Measurements from ENCODE around the gene IL3RA.
A peak's percentile ranks its signal among the peaks of the same experiment; 100 is the strongest.
"Not testable (repeated sequence)": the region's sequence is repeated elsewhere in the genome, so short reads cannot be mapped to it uniquely, and the experiment has no call there.

Gene IL3RA

GRCh38 chrX:1313788-1314187, 22.8 kb upstream of the IL3RA start:
- intact Hi-C loops (cut with micrococcal nuclease) = no loop called here
- H3K4me1 Mint-ChIP-seq (ENCODE audit: low read depth) = peaks cover 70% of the 10 kb centered on the region
- peak overlapping the region; percentile 13 for H3K4me3 Mint-ChIP-seq
- H3K27ac Mint-ChIP-seq = peak overlapping the region; percentile 84
- H3K36me3 Mint-ChIP-seq (ENCODE audit: low read depth) = peaks cover 81% of the 10 kb centered on the region
- no peaks in the 10 kb centered on the region for H3K27me3 Mint-ChIP-seq
- no peaks in the 10 kb centered on the region for H3K9me3 Mint-ChIP-seq

GRCh38 chrX:1316527-1316926, 20.1 kb upstream of the IL3RA start:
- H3K9me3 Mint-ChIP-seq = no peaks in the 10 kb centered on the region
- H3K4me1 Mint-ChIP-seq (ENCODE audit: low read depth) = peaks cover 85% of the 10 kb centered on the region
- no peaks in the 10 kb centered on the region for H3K27me3 Mint-ChIP-seq
- intact Hi-C loops (cut with micrococcal nuclease) = loop anchor here (1.0 to 2.0 kb wide), 2 partner anchors 18 to 68 kb away; no protein-coding TSS in a partner anchor
- H3K36me3 Mint-ChIP-seq (ENCODE audit: low read depth) = peaks cover 67% of the 10 kb centered on the region
- H3K4me3 Mint-ChIP-seq = peak overlapping the region; percentile 79
- H3K27ac Mint-ChIP-seq = peak overlapping the region; percentile 99

- no peaks in the 10 kb centered on the region for H3K9me3 Mint-ChIP-seq
- H3K36me3 Mint-ChIP-seq (ENCODE audit: low read depth) = peaks cover 31% of the 10 kb centered on the region
- no peaks in the 10 kb centered on the region for H3K27me3 Mint-ChIP-seq
- H3K4me3 Mint-ChIP-seq = no peak overlapping the region
- peak overlapping the region; percentile 99 for H3K27ac Mint-ChIP-seq
- intact Hi-C loops (cut with micrococcal nuclease) = no loop called here
- peaks cover 71% of the 10 kb centered on the region for H3K4me1 Mint-ChIP-seq (ENCODE audit: low read depth)
These were observed 14.9 kb upstream of the IL3RA start for GRCh38 chrX:1321674-1322073.

- peaks cover 64% of the 10 kb centered on the region for H3K4me1 Mint-ChIP-seq (ENCODE audit: low read depth)
- H3K27ac Mint-ChIP-seq = peak overlapping the region; percentile 99
- intact Hi-C loops (cut with micrococcal nuclease) = no loop called here
These were observed 14.2 kb upstream of the IL3RA start for GRCh38 chrX:1322393-1322792.

GRCh38 chrX:1323315-1323714, 13.3 kb upstream of the IL3RA start:
- intact Hi-C loops (cut with micrococcal nuclease) = no loop called here
- Mint-ChIP-seq H3K36me3 (ENCODE audit: low read depth) (peaks cover 26% of the 10 kb centered on the region), H3K27ac (peak overlapping the region; percentile 99), H3K4me3 (peak overlapping the region; percentile 30), H3K27me3 (peaks cover 2% of the 10 kb centered on the region), H3K9me3 (no peaks in the 10 kb centered on the region), H3K4me1 (ENCODE audit: low read depth) (peaks cover 58% of the 10 kb centered on the region)

More at GRCh38 chrX:1322393-1322792, 14.2 kb upstream of the IL3RA start:
- H3K36me3 Mint-ChIP-seq (ENCODE audit: low read depth) = peaks cover 30% of the 10 kb centered on the region
- H3K9me3 Mint-ChIP-seq = no peaks in the 10 kb centered on the region
- peaks cover 2% of the 10 kb centered on the region for H3K27me3 Mint-ChIP-seq
- peak overlapping the region; percentile 32 for H3K4me3 Mint-ChIP-seq

DNA sequence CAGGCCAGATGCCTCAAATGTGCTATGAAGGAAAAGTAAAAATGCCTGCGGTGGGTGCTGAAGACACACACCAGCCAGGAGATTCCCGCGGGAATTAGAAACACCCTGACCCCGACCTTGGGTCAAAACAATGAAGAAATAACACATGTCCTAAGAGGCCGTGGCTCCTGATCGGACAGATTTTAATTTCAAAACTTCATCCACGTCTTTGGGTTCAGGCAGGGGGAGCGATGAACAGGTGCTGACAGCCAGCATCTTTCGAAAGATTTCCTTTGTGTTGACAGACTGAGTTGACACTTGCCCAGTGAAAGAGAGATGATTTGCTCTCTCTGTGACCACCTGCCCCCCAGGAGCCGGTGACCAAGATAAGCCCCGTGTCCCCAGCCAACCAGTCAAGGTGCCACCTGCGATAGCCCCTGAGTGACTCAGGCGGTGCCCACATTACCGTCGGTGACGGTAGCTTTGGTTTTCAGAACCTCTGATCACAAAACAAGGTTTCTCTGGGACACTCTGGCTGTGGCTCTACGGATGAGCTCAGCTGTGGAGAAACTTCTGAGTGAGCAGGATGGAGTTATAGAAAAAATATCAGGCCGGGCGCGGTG, 11.0 kb upstream of the IL3RA start:
- Mint-ChIP-seq H3K9me3 (no peaks in the 10 kb centered on the region), H3K27me3 (peaks cover 2% of the 10 kb centered on the region), H3K4me3 (no peak overlapping the region), H3K27ac (peak overlapping the region; percentile 99), H3K36me3 (ENCODE audit: low read depth) (peaks cover 12% of the 10 kb centered on the region), H3K4me1 (ENCODE audit: low read depth) (peaks cover 63% of the 10 kb centered on the region)
- intact Hi-C loops (cut with micrococcal nuclease) = no loop called here

GRCh38 chrX:1327651-1328304, 8.8 kb upstream of the IL3RA start:
- intact Hi-C loops (cut with micrococcal nuclease) = no loop called here
- Mint-ChIP-seq H3K27ac (peak overlapping the region; percentile 51), H3K27me3 (peaks cover 2% of the 10 kb centered on the region), H3K4me3 (no peak overlapping the region), H3K36me3 (ENCODE audit: low read depth) (peaks cover 5% of the 10 kb centered on the region), H3K9me3 (no peaks in the 10 kb centered on the region), H3K4me1 (ENCODE audit: low read depth) (peaks cover 57% of the 10 kb centered on the region)

DNA sequence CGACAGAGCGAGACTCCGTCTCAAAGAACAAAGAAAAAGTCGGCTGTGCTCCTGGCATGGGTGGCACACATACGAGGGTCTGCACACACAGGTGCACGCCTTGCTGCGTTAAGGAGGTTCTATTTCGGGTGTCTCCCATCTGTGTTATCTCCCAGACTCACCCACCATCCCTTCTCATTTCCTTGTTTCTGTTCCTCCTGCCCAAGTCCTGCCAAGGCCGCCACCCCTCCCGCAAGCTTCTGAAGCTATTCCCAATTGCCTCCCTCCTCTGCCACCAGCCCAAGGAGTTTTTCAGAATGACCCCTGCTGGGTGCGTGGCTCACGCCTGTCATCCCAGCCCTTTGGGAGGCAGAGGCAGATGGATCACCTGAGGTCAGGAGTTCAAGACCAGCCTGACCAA, 6.0 kb upstream of the IL3RA start:
- H3K27ac Mint-ChIP-seq = peak overlapping the region; percentile 85
- peaks cover 57% of the 10 kb centered on the region for H3K4me1 Mint-ChIP-seq (ENCODE audit: low read depth)
- intact Hi-C loops (cut with micrococcal nuclease) = loop anchor here (5.0 kb wide), 1 partner anchor 62 kb away; the partner anchor contains the start of gene SLC25A6
- peaks cover 2% of the 10 kb centered on the region for H3K27me3 Mint-ChIP-seq
- H3K9me3 Mint-ChIP-seq = no peaks in the 10 kb centered on the region
- H3K36me3 Mint-ChIP-seq (ENCODE audit: low read depth) = no peaks in the 10 kb centered on the region
- H3K4me3 Mint-ChIP-seq = peak overlapping the region; percentile 22

DNA sequence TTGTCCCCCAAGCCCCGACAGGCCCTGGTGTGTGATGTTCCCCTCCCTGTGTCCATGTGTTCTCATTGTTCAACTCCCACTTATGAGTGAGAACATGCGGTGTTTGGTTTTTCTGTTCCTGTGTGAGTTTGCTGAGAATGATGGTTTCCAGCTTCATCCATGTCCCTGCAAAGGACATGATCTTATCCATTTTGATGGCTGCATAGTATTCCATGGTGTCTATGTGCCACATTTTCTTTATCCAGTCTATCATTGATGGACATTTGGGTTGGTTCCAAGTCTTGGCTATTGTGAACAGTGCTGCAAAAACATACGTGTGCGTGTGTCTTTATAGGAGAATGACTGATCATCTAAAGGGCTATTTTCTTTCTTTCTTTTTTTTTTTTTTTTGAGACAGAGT, 4.2 kb upstream of the IL3RA start:
- not testable (repeated sequence) for H3K9me3 Mint-ChIP-seq; H3K4me3 Mint-ChIP-seq; H3K27me3 Mint-ChIP-seq; H3K36me3 Mint-ChIP-seq (ENCODE audit: low read depth)
- Mint-ChIP-seq H3K27ac (peak overlapping the region; percentile 96), H3K4me1 (ENCODE audit: low read depth) (peaks cover 64% of the 10 kb centered on the region)
- intact Hi-C loops (cut with micrococcal nuclease) = loop anchor here (5.0 kb wide), 1 partner anchor 60 kb away; the partner anchor contains the start of gene SLC25A6

DNA sequence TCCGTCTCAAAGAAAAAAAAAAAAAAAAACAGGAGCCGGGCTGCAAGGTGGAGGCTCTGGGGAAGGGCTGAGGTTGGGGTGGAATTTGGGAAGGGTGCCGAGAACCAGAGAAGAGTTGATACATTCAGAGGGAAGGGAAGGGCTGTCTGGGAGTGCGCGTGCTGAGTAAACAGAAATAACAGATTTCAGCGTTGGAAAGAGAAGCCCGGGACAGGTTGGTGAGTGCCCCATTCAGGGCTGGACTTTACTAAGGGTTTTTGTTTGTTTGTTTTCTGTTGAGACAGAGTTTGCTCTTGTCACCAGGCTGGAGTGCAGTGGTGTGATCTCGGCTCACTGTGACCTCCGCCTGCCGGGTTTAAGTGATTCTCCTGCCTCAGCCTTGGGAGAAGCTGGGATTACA, 1.7 kb upstream of the IL3RA start:
- peaks cover 68% of the 10 kb centered on the region for H3K4me1 Mint-ChIP-seq (ENCODE audit: low read depth)
- H3K27ac Mint-ChIP-seq = peak overlapping the region; percentile 96
- intact Hi-C loops (cut with micrococcal nuclease) = loop anchor here (1.0 to 5.0 kb wide), 2 partner anchors 19 to 57 kb away; partner anchors contain the start of gene SLC25A6
- H3K27me3 Mint-ChIP-seq = no peaks in the 10 kb centered on the region
- peaks cover 25% of the 10 kb centered on the region for H3K36me3 Mint-ChIP-seq (ENCODE audit: low read depth)
- H3K4me3 Mint-ChIP-seq = no peak overlapping the region
- no peaks in the 10 kb centered on the region for H3K9me3 Mint-ChIP-seq

GRCh38 chrX:1336948-1337779, 579 bp downstream of the IL3RA start:
- peaks cover 71% of the 10 kb centered on the region for H3K4me1 Mint-ChIP-seq (ENCODE audit: low read depth)
- H3K27ac Mint-ChIP-seq = peak overlapping the region; percentile 96
- H3K36me3 Mint-ChIP-seq (ENCODE audit: low read depth) = peaks cover 48% of the 10 kb centered on the region
- no peaks in the 10 kb centered on the region for H3K27me3 Mint-ChIP-seq
- intact Hi-C loops (cut with micrococcal nuclease) = loop anchor here (1.0 kb wide), 1 partner anchor 17 kb away; no protein-coding TSS in a partner anchor
- peak overlapping the region; percentile 96 for H3K4me3 Mint-ChIP-seq
- H3K9me3 Mint-ChIP-seq = peaks cover 7% of the 10 kb centered on the region

- no peaks in the 10 kb centered on the region for H3K27me3 Mint-ChIP-seq
- peaks cover 7% of the 10 kb centered on the region for H3K9me3 Mint-ChIP-seq
- intact Hi-C loops (cut with micrococcal nuclease) = no loop called here
- peaks cover 37% of the 10 kb centered on the region for H3K4me1 Mint-ChIP-seq (ENCODE audit: low read depth)
- peak overlapping the region; percentile 74 for H3K27ac Mint-ChIP-seq
- peaks cover 90% of the 10 kb centered on the region for H3K36me3 Mint-ChIP-seq (ENCODE audit: low read depth)
- H3K4me3 Mint-ChIP-seq = peak overlapping the region; percentile 46
These were observed 5.1 kb downstream of the IL3RA start for GRCh38 chrX:1341545-1342184.

- intact Hi-C loops (cut with micrococcal nuclease); H3K4me3 Mint-ChIP-seq; H3K9me3 Mint-ChIP-seq; H3K27me3 Mint-ChIP-seq: not testable (repeated sequence)
- Mint-ChIP-seq H3K27ac (peak overlapping the region; percentile 45), H3K36me3 (ENCODE audit: low read depth) (peaks cover 89% of the 10 kb centered on the region), H3K4me1 (ENCODE audit: low read depth) (peaks cover 22% of the 10 kb centered on the region)
These were observed 13.0 kb downstream of the IL3RA start for GRCh38 chrX:1349606-1350005.

Measured in dendritic cell treated with granulocyte-macrophage colony-stimulating factor and Interleukin-4, amounts not matched to agents 40 ng/mL and 50 ng/mL, for 4 days (primary cell).